ENCODE measurements around the gene OR13C4.

DNA sequence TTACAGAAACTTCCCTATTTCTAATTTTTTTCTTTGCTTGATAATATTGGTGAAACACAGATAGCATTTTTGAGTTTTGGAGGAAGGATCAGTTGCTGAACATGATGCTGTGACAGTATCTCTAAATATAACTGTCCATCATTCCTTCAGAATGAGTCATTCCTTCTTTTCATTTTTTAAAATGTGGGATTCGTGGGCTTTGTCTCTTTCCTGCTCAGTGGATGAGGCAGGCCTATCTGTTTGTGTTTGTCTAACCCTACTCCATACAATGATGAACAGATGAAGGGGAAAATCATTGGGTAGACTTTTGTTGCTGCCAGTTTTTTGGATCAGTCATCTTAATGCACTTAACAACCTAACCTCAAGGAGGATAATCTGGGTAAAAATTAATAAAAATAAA is 26.3 kb upstream of the OR13C4 start:
- TF ChIP-seq, protein P1, sequence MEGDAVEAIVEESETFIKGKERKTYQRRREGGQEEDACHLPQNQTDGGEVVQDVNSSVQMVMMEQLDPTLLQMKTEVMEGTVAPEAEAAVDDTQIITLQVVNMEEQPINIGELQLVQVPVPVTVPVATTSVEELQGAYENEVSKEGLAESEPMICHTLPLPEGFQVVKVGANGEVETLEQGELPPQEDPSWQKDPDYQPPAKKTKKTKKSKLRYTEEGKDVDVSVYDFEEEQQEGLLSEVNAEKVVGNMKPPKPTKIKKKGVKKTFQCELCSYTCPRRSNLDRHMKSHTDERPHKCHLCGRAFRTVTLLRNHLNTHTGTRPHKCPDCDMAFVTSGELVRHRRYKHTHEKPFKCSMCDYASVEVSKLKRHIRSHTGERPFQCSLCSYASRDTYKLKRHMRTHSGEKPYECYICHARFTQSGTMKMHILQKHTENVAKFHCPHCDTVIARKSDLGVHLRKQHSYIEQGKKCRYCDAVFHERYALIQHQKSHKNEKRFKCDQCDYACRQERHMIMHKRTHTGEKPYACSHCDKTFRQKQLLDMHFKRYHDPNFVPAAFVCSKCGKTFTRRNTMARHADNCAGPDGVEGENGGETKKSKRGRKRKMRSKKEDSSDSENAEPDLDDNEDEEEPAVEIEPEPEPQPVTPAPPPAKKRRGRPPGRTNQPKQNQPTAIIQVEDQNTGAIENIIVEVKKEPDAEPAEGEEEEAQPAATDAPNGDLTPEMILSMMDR (IDR thresholded peaks at IDR 0.05), result no peak
- no peak for TF ChIP-seq POLR2A (IDR thresholded peaks at IDR 0.05)
